HG03565 (cell line): ENCODE results near the gene TMEM239.
"Not testable (repeated sequence)": the region's sequence is repeated elsewhere in the genome, so short reads cannot be mapped to it uniquely, and the experiment has no call there.

Experiments
- ATAC-seq: cut with Tn5 transposase; IDR thresholded peaks from one replicate; pipeline ENCODE4 v1.9.1; 2021; ENCODE audit warnings: mild to moderate bottlenecking, moderate library complexity; ENCODE audit not compliant: unreplicated experiment

TMEM239 gene

DNA sequence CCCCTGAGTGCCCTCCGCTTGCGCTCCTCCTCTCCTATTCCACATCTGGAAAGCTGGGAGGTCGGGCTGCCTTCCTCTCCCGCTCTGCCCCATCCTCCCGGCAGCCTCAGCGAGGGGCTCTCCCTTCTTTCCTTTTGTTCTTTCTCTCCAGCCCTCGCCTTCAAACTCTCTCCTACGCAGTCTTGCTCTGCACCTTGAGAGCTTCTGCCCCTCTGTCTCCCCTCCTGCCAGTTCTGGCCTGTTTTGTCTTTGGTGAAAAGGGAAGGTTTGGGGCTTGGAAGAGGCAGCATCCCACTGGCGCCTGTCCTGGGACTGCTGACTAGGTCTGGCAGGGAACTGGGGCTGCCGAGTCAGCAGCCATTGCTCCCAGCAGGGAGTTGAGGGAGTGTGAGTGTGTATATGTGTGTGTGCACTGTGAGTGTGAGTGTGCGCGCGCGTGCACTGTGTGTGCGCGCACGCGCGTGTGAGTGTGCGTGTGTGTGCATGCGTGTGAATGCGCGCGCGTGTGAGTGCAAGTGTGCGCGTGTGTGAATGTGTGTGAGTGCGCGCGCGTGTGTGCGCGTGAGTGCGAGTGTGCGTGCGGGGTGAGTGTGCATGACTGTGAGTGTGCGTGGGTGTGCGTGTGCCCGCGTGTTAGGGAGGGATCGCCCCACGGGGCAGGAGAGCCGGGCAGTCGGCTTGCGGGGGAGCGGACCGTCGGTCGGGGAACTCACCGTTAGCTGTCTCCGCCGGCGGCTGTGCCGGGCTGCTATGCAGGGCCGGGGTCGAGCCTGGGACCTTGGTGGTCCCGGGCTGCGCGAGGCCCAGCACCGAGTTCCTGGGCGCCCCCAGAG is 16.3 kb upstream of the TMEM239 start:
- no peak for ATAC-seq

DNA sequence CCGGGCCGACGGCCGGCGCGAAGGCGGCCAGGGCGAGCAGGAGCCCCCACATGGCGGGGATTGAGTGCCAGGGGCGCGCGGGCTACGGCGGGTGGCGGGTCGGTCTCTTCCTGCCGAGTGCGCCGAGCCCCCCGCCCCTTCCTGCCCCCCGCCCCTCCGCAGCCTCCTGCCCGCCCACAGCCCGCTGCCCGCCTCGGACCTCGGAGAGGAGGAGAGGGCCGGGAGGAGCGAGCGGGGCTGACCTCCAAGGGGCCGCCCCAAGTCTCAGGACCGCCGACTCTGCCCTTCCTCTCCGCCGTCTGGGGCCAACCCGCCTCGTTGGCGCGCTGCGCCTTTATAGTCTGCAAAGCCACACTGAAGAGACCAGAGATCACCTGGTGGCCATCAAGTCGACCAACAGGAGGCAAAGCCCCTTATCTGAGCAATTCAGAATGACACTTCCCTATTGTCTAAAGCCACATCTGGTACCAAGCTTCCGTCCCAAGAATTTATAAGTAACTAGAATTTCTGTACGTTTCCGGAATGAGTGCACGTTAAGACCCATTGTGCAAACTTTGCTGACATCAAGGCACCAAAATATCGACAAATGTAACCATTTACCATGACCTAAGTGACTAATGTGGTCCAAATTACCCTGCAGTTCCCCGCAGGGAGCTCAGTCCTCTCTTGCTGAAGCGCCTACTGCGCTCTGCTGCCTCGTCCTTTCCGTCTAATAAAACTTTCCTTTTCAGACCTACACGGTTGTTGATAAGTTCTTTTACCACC is 15.5 kb upstream of the TMEM239 start, which contains the start of gene CPXM1:
TSS of gene CPXM1 (minus strand) at position 107 of the 765 bp plus-strand sequence. CDS start at position 52, 55 bp downstream.
- no peak for ATAC-seq

DNA sequence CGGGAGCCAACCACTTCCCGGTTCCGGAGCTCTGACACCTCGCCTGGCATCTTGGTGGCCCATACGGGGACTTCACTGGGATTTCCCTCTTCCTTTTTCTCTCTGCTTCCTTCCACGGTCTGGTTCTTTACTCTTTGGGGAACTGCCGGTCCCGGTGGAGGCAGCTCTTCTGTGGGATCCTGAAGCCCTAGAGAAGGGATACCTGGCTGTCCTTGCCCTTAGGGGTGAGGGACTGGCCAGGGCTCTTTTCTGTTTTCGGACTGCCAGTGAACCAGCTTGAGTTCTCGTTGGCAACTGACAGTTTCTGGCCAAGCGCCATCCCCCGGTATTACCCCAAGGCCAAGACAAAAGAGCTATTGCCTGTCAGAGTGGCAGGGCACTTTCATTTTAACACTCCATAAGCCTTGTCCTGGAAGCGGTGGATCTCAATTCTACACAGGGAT is 14.9 kb upstream of the TMEM239 start:
- ATAC-seq: no peak

DNA sequence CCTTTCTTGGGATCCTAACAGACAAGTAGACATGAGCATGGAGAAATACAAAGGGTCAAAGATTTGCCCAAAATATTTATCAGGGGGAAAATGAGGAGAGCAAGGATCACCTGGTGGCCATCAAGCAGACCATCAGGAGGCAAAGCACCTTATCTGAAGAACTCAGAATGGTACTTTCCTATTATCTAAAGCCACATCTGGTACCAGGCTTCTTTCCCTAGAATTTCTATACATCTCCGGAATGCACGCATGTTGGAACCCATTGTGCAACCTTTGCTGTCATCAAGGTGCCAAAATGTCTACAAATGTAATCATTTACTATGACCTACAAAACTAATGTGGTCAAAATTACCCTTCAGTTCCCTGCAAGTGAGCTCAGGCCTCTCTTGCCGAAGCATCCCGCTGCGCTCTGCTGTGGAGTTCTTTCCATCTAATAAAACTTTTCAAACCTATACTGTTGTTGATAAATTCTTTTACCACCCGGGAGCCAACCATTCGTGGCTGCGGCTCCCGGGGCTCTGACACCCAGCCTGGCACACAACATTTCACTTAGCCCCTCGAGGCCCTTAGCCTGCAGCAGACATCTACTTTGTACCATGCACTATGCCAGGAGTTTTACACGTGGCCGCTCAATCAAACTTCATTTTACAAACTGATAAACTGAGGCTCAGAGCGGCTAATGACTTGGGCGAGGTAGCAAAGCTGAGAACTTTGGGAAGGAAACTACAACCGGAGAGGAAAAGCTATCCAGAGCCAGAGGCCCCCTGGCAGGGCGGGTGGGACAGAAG is 11.9 kb upstream of the TMEM239 start:
- ATAC-seq: no peak

DNA sequence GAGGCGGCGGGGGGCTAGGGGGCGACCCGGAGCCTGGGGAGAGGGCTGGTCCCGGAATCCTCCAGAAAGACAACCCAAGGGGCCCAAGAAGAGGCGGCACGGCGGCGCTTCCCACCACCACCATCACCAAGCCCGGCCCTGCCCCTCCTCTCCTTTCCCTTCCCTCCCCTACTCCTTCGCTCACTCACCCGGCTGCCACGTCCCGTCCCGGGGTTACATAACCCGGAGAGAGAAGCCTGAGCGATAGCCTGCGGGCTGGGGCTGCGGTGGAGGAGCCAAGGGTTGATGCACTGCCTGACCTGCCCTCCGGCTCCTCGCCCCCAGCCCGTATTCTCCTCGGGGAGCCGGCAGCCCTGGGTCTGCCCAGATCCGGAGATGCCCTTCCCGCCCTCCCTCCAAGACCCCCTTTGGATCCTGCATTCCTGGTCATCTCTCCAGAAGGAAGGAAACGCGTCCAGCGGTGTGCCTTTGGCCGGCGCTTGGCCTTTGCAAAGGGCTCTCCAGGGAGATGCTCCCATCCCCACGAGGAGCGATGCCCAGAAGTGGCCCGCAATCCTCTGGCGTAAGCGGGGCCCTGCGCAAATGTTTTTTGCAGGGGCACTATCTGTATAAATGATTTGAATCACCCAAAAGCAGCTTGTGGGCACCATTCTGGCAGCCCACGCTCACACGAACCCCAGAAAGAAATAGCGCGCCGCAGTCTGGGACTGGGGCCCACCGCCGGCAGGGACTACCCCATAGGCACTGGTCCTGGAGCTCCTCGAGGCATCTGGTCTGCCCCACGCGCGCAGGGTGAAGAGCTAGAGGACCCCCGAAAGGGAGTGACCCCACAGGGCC is 11.1 kb upstream of the TMEM239 start:
- no peak for ATAC-seq

DNA sequence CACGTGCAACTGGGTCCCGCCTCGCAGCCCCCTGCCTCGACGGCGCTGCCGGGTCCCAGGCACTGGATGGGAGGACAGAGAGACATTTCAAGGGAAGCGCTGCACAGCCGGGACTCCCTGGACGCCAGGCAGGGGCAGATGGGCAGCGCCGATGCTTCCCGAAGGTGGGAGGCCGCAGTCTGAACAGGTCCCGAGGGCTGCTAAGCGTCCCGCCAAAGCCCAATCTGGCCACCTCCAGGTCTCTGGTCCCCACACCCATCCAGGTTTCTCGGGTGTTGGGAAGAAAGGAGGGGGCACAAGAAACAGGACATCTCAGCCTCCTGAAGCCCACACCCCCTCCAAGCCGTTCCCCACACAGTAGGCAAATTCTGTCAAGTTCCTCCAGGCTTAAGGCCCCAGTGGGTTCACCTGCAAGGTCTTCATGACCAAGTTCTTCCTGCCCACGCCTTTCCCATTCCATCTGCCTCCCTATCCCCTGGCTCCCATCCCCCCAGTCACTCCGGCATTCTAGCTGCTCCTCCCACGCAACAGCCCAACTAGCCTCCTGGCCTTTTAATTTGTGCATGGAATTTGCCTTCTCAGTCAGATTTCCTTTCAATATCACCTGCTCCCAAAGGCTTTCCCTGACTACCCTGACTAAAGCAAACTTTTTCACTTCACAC is 10.3 kb upstream of the TMEM239 start:
- ATAC-seq: no peak

DNA sequence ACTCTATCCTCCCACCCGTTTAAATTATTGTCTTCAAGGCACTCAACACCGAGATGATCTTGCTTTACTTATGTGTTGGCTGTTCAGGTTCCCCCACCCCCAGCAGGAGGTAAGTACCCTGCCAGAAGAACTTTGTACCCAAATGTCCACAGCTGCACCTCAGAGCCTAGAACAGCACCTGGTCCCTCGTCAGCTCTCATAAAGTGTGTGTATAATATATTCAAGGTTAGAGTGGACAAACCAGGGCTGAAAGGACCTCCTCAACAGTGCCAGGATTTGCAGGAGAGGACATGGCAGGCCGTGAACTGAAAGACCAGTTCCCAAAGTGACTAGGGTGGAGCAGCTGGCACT is 9.8 kb upstream of the TMEM239 start:
- ATAC-seq: no peak

DNA sequence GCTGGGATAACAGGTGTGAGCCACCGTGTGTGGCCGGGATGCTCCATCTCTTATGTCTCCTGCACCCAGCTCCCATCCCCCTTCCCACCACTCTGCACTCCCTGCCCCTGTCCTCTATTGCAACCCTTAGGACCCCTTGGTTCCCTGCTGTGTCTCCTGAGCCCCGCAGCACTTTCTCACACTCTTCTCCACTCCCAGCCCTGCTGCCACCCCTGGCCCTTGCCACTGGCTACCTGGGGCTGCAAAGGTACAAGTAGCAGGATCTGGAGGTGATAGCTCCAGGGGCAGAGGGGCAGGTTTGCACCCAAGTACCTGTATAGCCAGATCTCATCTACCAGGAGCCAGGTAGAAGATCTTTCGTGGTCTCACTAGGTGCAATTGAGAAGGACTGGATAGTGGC is 9.1 kb upstream of the TMEM239 start:
- no peak for ATAC-seq

DNA sequence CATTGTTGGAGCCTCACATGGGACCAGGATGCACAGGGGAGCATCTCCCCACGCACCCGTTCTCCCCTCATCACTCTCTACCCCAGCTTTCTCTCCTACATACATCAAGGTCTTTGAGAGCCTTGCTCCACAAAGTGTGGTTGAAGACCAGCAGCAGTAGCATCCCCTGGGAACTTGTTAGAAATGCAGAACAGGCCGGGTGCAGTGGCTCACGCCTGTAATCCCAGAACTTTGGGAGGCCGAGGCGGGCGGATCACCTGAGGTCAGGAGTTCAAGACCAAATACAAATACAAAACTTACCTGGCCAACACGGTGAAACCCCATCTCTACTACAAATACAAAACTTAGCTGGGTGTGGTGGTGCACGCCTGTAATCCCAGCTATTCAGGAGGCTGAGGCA is 8.2 kb upstream of the TMEM239 start:
- ATAC-seq: not testable (repeated sequence)

DNA sequence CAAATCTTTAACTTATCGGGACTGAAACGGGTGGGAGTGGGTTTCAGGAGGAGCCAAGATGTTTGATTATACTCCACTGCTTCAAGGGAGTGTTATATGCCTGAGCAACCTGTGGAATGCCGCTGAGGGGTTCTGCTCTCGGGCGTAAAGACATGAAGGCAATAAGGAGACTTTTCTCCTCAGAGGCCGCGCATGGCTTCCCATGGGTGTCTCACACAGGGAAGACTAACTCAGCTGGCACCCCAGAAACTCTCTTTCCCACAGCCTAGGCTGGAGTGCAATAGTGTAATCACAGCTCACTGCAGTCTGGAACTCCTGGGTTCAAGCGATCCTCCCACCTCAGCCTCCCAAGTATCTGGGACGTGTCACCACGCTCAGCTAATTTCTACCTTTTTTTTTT is 6.5 kb upstream of the TMEM239 start:
- ATAC-seq: no peak

DNA sequence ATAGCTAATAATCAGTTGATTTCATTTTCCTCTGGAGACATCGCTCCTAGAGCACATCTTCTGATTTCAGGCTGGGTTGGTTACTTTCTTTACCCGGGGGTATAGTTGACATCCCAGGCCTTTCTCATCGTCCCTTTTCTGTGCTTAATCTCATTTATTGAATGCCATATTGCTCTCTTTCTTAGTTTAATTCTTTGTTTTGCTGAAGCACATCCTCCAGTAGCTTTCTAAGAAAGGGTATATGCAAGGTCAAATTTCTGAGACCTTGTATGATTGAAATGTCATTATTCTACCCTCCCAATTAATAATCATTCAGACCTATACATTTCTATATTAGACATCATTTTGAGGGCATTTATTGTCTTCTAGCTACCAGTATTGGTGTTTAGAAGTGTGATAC is 4.0 kb upstream of the TMEM239 start:
- no peak for ATAC-seq

DNA sequence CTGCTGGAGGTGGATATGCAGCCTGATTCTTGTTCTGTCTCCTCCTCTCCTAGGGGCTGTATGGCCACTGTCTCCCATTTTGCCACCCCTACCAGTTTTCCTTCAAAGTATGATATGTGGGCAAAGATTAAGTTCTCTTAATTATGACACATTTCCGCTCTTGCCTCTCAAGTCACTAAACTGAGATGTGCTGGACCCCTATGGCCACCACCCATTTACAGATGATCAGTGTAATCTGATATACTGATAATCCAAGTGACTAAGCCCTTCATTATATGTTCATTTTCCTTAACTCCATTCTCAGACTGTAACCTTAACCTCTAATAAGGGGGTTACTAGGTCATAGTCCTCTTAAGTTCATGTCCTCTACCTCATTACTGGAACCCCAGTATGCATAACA is 2.1 kb upstream of the TMEM239 start:
- ATAC-seq: no peak

DNA sequence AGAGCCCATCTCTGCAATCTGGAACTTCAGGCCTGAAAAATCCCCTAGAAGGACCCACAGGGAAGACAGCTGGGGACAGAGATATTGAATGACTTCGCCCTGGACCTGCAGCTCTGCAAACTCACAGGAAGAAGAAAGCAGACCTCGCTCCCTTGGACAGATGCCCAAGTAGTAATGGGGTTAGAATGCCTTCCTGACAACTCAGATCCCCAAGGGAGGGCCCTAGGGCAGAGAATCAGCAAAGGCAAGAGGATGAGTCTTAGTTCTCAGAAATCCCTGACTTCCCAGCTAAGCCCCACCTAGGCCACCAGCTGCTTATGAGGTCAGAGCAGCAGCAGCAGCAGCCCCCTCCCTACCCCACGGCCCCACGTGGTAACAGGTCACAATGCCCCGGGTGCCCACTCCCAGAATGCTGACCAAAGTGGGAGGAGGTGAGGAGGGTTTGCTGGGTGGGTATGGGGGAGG is 1.5 kb upstream of the TMEM239 start, which contains the start of gene C20orf141:
TSS of gene C20orf141 (plus strand) at position 401 of the 465 bp plus-strand sequence. CDS start 198 bp downstream, outside the sequence.
- ATAC-seq: no peak

DNA sequence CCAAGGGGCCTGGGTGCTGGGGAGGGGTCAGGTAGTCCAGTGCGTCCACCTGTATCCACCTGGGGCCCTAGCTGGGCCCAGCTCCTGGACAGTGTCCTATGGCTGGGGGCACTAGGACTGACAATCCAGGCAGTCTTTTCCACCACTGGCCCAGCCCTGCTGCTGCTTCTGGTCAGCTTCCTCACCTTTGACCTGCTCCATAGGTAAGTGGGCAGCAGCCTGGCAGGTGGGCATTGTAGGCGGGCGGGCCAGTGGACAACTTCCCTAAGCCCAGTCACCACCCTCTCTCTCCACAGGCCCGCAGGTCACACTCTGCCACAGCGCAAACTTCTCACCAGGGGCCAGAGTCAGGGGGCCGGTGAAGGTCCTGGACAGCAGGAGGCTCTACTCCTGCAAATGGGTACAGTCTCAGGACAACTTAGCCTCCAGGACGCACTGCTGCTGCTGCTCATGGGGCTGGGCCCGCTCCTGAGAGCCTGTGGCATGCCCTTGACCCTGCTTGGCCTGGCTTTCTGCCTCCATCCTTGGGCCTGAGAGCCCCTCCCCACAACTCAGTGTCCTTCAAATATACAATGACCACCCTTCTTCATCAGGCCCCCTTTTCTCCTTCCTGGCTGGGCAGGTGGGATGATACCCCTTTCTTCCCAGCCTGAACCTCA is 793 bp upstream of the TMEM239 start:
- no peak for ATAC-seq

DNA sequence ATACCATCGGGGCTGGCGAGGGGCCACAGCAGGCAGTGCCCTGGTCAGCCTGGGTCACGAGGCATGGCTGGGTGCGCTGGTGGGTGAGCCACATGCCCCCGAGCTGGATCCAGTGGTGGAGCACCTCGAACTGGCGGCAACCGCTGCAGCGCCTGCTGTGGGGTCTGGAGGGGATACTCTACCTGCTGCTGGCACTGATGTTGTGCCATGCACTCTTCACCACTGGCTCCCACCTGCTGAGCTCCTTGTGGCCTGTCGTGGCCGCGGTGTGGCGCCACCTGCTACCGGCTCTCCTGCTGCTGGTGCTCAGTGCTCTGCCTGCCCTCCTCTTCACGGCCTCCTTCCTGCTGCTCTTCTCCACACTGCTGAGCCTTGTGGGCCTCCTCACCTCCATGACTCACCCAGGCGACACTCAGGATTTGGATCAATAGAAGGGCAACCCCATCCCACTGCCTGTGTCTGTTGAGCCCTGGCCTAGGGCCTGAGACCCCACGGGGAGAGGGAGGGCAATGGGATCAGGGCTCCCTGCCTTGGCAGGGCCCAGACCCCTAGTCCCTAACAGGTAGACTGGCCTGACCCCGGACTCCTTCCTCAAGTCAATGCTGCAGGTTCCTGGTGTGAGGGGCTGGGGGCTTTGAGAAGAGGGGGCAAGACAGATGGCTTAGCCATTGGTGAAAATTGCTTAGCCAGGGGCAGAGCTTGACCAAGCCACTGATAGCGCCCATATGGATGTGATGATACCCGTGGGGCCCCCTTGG is 598 bp downstream of the TMEM239 start:
- no peak for ATAC-seq

DNA sequence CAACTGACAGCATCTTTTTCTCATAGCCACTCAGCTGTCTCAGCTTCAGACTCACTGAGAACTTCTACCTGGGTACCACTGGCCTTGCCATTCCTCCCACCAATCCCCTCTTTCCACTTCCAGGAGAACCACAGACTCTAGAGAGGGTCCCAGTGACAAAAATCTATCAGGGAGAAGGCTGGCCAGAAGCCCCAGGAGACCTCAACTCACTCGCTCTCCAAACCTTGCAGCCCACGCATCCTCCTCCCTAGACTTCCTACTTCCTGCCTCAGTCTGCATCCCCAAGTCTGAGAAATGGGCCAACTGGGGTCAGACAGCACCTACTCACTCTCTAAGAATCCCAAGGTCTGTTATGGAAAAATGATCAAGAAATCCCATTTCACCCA is 1.2 kb downstream of the TMEM239 start:
- ATAC-seq: no peak

DNA sequence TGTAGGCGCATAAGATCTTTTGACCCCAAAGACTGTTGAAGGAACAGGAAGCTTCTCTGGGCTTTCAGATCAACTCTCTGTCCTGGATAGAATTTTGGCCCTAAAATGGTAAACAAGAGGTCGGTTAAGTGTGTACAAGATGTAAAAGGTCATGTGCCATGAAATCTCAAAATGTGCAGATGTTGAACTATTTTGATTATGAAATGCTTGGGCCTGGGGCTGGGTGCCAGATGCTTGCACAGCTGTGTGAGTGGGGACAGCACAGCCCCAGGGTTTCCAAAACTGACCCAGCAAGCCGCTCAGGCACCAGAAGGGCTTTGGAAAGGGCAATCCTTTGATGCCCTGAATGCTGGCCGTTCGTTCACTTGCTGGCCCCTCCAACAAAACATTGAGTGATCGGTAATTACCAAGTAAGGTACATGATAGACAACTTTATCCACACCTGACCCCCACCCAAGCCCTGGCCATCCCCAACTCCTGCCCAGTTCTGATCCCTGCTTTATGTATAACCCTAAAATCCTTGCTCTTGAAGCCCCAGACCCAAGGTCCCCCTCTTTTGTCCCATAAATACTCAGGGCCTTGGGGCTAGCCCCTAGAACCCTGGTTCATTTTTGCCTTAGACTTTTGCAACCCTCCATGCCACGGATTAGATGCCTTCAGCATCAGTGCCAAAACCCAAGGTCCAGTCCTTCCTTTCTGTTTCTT is 1.9 kb downstream of the TMEM239 start:
- ATAC-seq: no peak
